HG02798 (cell line): ENCODE results near the gene POTEJ.
"Not testable (repeated sequence)": the region's sequence is repeated elsewhere in the genome, so short reads cannot be mapped to it uniquely, and the experiment has no call there.

Experiments used
- ATAC-seq: cut with Tn5 transposase; IDR thresholded peaks from one replicate; pipeline ENCODE4 v1.9.1; 2021; ENCODE audit warnings: mild to moderate bottlenecking; ENCODE audit not compliant: unreplicated experiment, poor library complexity

POTEJ gene

GRCh38 chr2:130599926-130600325, 11.3 kb upstream of the POTEJ start:
- ATAC-seq, result not testable (repeated sequence)

DNA sequence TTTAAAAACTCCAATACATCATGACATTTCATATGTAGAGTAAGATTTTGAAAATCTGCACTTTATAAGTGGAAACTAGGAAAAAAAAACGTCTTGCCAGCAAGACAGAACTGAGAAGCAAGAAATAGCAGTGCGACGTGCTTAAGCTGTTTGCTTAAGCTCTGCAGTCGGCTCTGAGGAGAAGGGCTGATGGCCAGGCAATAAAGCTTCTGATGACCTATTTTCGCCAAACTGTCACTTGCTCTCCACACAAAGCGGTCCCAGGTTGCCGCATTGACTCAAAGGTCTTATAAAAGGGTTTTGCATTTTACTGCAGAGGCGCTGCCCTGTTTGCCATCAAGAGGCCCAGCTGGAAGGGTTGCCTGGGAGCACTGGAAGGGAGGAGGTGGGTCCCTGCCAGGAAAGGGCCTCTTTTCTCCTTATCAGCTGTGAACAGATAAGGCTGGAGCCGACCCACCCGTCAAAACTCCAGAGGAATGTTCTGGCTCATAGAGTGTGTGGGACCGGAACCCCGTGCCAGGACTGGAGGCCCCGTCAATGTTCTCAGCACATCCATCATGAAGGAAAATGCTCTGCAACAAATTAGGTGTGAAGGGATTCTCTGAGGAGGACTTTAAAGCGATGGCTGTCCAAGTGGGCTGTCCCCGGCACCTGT, 9.5 kb upstream of the POTEJ start:
- not testable (repeated sequence) for ATAC-seq

DNA sequence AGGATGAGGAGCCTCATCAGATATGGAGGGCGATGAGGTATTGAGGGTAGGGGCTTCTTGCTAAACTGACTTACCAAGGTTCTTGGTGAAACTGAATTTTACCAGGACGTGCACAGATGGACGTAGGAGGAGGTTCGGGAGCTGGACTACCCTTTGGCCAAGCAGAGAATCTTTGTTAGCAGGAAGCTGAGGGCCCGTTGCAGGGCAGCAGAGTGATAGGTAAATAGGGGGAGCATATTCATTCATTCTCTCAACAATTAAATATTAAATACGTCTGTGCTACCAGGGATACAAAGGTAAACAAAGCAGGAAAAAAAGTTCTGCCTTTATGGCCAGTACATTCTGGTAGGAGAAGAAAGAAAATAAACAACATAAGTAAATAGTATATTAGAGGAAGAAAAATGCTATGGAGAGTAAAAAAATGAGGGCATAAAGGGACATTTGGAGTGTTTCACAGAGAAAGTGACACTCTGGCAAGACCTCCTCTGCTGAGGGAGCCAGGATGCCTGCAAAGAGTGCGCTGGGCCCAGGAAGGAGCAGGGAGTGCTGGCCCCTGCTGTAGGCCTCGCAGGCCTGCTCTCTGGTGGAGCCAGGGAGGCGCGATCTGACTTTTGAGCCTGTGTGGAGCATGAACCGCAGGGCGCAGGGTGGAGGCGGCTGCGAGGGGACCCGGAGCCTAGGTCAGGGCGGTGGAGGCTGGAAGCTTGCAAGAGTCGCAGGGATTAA, 2.8 kb upstream of the POTEJ start:
- not testable (repeated sequence) for ATAC-seq

- ATAC-seq, result not testable (repeated sequence)
Observed at GRCh38 chr2:130609002-130609920, 2.0 kb upstream of the POTEJ start.

DNA sequence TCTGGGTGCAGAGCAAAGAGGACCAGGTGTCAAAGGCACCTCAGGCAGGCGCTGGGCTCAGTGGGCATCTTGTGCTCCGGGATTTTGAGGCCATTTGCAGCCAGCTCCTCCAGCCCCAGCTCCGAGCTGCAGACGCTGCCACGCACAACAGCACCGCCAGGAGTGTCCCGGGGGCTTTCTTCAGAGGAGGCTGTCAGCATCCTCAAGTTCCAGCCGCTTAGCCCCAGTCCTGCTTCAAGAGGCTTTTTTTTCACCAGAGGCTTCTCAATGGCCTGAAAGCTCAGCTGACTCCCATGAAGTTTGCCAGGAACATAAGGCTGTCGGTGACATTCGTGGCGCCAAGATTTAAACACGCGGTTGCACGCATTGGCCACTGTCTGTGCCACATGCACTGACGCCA, 754 bp upstream of the POTEJ start:
- ATAC-seq, result not testable (repeated sequence)

DNA sequence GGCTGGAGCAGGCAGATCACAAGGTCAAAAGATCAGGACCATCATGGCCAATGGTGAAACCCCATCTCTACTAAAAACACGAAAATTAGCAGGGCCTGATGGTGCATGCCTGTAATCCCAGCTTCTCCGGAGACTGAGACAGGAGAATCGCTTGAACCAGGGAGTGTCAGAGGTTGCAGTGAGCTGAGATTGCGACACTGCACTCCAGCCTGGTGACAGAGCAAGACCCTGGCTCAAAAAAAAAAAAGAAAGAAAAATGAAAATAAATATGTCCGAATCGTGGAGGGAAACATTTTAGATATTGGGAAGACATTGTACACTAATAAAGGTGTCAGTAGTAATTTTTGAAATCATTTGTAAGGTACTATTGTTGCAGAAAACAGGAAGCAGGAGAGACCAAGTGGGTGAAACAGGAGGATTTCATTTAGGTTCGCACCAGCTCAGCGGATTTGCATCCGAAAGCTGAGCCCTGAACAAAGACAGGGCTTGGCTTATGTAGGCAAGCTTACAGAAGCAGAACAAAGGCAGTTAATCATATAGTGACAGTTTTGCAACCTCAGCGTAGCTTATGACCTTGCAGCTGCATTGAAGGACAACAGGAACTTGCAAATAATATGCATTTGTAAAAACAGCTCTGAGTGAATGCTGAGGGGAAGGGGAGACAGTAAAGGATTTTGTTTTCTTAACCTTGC, 17.7 kb downstream of the POTEJ start:
- not testable (repeated sequence) for ATAC-seq

DNA sequence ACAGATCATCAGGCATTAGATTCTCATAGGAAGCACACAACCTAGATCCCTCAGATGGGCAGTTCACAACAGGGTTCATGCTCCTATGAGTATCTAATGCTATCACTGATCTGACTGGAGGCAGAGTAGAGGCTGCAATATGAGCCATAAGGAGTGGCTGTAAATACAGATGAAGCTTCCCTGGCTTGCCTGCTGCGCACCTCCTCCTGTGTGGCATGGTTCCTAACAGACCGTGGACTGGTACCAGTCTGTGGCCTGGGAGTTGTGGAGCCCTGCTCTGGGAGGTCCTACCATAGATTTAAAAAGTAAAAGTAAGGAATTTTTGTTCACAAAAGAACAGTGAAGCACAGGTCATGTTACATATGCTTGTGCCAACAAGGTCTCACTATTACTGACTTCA, 27.7 kb downstream of the POTEJ start:
- ATAC-seq, result not testable (repeated sequence)

DNA sequence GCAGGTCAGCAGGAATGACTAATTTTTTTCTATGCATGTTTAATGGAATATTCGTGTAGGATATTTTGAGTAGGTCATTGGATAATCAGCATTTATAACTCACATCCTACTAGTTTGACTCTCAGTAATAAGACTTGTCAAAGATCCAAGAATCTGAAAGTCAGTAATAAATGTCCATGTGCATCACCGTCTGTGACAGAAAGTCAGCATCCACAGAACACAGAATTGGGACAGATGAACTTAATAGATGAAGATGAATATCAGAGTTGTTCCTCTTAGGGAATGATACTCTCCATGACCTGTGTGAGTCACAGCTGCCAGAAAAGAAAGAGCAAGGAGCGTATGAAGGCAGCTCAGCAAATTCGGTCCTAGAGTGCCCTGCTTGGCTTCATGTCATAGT, 30.4 kb downstream of the POTEJ start:
- not testable (repeated sequence) for ATAC-seq

DNA sequence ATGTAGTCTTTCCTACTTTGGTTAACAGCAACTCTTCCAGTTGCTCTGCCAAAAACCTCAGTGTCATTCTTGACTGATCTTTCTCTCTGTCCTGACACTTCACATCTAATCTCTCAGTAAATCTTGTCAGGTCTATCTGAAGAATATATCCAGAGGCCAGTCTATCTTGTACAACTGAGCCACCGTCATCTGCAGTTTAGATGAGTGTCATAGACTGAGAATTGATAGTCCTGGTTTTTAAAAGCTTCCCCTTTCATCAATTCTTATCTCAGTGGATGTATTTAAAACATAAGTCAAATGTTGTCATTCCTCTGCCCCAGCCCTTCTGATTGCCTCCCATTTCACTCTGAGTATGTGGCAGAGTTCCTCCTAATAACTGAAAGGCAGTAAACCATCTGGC, 38.0 kb downstream of the POTEJ start:
- ATAC-seq, result not testable (repeated sequence)

- ATAC-seq, result not testable (repeated sequence)
Observed at GRCh38 chr2:130664506-130664905, 53.3 kb downstream of the POTEJ start.

GRCh38 chr2:130665596-130665995, 54.4 kb downstream of the POTEJ start:
- ATAC-seq, result not testable (repeated sequence)

DNA sequence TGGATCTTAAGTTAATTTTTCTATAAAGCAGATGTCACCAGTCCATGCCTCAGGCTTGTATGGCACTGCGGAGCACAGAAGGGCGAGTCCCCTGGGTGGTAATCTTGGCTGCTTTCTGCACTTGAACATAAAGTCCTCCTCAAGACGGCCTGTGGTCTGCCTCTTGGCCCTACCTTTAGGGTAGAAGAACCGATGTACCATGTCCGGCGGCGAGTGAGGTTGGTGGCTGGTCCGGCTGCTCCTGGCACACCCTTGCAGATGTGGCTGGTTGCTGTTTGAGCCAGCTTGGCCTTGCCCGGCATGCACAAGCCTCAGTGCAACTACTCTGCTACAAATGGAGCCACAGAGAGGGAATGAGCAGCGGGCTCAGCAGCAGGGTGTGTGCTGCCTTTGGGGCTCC, 56.3 kb downstream of the POTEJ start:
- ATAC-seq, result not testable (repeated sequence)

DNA sequence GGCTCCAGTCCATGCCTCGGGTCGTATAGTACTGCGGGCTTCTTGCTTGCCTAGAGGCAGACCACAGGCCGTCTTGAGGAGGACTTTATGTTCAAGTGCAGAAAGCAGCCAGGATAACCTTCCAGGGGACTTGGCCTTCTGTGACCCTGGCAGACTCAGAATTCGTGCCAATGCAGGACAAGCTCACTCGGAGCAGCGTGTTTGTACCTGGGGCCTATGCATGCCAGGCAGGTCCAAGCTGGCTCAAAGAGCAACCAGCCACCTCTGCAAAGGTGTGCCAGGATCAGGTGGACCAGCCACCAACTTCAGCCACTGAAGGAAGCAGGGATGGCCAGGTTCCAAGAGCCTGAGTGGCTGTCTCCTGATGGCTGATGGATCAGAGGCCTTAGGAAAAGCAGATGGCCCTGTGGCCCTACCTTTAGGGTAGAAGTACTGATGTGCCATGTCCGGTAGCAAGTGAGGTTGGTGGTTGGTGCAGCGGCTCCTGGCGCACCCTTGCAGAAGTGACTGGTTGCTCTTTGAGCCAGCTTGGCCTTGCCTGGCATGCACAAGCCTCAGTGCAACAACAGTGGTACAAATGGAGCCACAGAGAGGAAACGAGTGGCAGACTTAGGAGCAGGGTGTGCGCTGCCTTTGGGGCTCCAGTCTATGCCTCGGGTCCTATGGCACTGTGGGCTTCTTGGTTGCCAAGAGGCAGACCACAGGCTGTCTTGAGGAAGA, 58.9 kb downstream of the POTEJ start:
- not testable (repeated sequence) for ATAC-seq

- ATAC-seq, result not testable (repeated sequence)
Observed at GRCh38 chr2:130692041-130692770, 81.0 kb downstream of the POTEJ start.

GRCh38 chr2:130693474-130693873, 82.2 kb downstream of the POTEJ start:
- not testable (repeated sequence) for ATAC-seq

DNA sequence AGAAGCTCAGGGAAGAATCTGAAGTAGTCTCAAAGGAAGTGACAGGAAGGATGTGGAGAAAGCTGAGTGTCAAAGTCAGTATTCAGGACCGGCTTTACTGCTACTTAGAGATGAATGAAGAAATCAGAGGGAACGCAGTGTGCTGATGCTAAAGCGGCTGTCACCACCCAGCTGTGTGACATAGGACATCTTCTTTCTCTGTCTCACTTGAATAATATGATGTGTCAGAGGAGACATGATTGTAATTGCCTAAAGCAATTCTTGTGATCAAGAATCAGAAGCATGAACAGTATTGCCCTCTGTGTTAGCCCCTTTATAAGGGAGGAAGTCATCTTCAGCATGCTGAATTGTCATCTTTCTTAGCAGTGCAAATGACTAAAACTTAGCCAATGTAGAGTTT, 92.0 kb downstream of the POTEJ start:
- not testable (repeated sequence) for ATAC-seq
